LNCaP clone FGC (cell line): Measurements from ENCODE around the gene TEAD3.
"Not testable (repeated sequence)": the region's sequence is repeated elsewhere in the genome, so short reads cannot be mapped to it uniquely, and the experiment has no call there.

Experiments used
- DNase-seq: peaks from one replicate; pipeline ENCODE4 v3.0.0-alpha.2; 2011; ENCODE audit warnings: low read depth
- H3K4me3 ChIP-seq: 2 replicates; pipeline ENCODE4 v1.5.1; 2011; ENCODE audit warnings: mild to moderate bottlenecking, low read depth, low read length, control low read depth
- TF ChIP-seq, protein P1 (sequence below): IDR thresholded peaks from 2 replicates; pipeline ENCODE4 v1.5.1; 2012; ENCODE audit warnings: mild to moderate bottlenecking; ENCODE audit not compliant: control insufficient read depth, insufficient read depth; ENCODE audit errors: extremely low read depth

The TEAD3 gene

DNA sequence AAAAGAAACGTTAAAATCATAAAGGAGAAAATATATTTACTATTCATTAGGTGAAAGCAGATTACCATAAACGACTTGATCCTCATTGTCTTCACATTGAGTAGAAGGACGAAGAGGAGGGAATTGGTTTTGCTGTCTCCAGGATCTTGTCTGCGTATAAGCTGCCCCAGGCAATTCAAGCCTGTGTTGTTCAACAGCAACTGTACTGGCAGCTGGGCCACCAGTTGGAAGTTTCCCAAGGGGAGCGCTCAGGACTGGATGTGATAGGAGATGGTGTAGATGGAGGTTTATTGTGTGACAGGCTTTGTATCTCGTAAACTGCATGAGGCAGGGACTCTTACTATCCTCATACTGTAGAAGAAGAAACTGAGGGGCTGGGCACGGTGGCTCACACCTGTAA, 48.7 kb downstream of the TEAD3 start:
- TF ChIP-seq, protein P1, sequence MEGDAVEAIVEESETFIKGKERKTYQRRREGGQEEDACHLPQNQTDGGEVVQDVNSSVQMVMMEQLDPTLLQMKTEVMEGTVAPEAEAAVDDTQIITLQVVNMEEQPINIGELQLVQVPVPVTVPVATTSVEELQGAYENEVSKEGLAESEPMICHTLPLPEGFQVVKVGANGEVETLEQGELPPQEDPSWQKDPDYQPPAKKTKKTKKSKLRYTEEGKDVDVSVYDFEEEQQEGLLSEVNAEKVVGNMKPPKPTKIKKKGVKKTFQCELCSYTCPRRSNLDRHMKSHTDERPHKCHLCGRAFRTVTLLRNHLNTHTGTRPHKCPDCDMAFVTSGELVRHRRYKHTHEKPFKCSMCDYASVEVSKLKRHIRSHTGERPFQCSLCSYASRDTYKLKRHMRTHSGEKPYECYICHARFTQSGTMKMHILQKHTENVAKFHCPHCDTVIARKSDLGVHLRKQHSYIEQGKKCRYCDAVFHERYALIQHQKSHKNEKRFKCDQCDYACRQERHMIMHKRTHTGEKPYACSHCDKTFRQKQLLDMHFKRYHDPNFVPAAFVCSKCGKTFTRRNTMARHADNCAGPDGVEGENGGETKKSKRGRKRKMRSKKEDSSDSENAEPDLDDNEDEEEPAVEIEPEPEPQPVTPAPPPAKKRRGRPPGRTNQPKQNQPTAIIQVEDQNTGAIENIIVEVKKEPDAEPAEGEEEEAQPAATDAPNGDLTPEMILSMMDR = no peak
- H3K4me3 ChIP-seq = no peak overlapping the region
- no peak for DNase-seq

DNA sequence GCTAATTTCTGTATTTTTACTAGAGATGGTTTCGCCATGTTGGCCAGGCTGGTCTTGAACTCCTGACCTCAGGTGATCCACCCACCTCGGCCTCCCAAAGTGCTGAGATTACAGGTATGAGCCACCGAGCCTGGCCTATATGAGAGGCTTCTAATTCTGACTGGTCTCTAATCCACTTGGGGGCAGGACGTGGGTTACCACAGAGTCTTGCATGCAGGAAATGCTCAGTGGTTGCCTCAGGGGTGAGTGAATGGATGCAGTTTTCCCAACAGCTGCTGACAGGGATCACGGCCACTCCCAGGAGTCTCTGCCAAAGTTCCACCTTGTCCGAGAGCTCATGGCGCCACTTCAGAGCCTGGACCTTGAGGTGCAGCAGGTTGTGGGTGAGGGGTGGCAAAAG, 51.2 kb downstream of the TEAD3 start:
- no peak for DNase-seq
- TF ChIP-seq, protein P1 = no peak
- no peak overlapping the region for H3K4me3 ChIP-seq

DNA sequence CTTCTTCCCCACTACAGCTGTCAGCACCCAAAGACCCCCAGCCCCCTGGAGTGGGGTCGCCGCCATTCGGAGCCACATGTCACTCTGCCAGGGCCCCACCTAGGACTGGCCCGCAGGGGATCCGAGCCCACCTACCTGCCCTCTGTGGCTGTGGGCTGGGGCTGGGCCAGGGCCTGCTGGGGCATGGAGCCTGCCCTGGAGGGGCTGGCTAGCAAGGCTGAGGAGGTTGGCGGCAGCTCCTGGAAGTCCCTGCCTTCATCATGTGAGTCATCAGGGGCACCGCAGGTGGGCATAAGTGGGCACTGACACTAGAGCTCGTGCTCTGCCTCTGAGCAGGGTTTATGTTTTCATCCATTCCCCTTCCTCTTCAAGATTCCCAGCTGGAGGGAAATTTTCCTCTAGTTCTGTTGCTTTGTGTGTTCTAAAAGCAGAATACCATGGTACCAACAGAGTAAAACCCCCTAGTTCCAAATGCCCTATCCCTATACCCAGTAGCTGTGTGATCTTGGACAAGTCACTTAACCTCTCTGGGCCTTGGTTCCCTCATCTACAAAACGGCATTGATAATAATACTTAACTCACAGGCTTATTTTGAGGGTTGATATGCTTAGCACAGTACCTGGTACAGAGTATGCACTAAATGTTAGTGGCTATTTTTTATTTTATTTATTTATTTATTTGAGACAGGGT, 53.4 kb downstream of the TEAD3 start:
- TF ChIP-seq, protein P1 = no peak
- DNase-seq = no peak

DNA sequence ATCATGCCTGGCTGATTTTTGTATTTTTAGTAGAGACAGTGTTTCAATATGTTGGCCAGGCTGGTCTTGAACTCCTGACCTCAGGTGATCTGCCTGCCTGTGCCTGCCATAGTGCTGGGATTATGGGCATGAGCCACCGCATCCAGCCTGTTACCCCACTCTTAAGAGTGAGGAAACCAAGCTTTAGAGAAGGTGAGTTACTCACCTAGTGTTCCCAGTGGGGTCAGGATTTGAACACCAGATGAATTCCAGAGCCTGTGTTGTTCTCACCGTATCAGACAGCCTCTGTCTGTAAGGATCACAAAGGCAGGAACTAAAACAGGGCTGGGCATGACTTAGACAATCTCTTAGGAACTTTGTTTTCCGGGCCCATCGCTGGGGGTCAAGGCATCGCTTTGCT, 54.2 kb downstream of the TEAD3 start:
- TF ChIP-seq, protein P1 = no peak
- no peak overlapping the region for H3K4me3 ChIP-seq
- no peak for DNase-seq

More for the DNA sequence above, 53.4 kb downstream of the TEAD3 start:
- H3K4me3 ChIP-seq = no peak overlapping the region

DNA sequence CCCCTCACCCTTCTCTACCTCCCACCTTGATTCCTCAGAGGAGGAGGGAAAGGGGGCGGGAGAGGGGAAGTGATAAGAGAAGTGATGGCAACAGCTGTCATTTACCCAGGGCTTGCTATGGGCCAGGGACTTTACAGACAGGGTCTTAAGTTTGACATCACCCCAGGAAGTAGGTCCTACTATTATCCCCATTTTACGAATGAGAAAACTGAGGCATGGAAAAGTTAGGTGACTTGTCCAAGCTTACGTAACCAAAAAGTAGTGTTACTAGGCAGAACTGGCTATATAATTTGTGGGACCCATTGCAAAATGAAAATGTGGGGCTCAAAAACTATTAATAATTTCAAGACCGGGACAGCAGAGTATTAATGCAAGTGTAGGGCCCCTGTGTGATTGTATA, 55.2 kb downstream of the TEAD3 start:
- TF ChIP-seq, protein P1 = no peak
- no peak for DNase-seq
- H3K4me3 ChIP-seq = no peak overlapping the region

DNA sequence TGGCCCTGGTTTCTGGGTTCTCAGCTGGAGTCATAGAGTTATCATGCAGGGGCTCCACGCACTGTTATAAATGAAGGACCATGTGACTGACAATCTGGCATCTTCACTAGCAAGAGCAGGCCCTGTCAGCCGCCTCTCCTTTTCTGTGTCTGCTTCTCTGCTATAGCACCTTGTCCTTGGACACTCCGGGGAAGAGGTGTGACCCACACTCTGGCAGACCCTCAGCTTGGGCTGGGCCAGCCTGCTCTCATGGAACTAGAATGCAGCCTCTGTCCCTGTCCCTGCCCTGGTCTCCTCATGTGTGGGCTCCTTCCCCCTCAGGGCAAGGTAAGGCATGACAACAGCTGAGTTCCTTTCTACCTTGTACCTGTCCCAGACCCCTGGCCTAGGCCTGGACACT, 55.7 kb downstream of the TEAD3 start:
- TF ChIP-seq, protein P1 = no peak
- no peak for DNase-seq
- no peak overlapping the region for H3K4me3 ChIP-seq

DNA sequence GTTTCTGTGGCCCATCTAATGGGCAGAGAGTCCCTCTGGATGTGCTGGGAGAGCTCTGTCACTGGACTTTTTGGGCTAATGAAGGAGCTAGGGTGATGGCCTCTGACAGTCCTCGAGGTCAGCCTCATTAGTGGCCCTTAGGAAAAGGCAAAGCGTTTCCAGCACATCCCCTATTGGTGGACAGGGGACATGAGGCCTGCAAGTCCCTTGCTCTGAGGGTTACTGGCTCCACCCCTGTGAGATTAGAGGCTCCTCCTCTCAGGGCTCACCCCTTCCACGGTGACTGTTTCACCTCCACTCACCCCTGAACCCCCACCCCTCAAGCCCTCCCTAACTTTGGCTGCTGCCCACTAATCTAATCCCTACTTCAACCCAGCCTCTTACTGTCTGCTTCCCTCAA, 57.6 kb downstream of the TEAD3 start:
- no peak for DNase-seq

DNA sequence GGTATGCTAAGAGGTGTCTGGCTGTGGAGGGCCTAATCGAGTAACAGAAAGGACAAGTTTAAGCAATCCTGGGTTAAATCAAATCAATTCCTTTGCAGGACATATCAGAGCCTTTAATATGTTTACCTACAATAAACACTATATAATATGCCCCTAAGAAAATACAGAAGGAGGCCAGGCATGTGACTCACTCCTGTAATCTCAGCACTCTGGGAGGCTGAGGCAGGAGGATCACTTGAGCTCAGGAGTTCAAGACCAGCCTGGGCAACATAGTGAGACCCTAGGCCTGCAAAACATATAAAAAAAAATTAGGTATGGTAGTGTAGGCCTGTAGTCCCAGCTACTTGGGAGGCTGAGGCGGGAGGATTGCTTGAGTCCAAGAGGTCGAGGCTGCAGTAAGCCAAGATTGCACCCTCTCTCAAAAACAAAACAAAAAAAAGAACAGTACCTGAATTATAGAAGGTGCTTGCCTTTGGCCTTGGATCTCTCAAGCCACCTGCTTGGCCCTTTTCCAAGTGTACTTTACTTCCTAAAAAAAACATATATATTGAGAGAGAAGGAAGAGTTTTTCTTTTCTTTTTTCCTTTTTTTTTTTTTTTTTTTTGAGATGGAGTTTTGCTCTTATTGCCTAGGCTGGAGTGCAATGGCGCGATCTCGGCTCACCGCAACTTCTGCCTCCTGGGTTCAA, 58.4 kb downstream of the TEAD3 start:
- H3K4me3 ChIP-seq, DNase-seq: not testable (repeated sequence)

More for the DNA sequence above, 57.6 kb downstream of the TEAD3 start:
- TF ChIP-seq, protein P1 = no peak
- no peak overlapping the region for H3K4me3 ChIP-seq
